HG03095 (cell line): ENCODE data around the gene PTPRB.

Experiments used
- ATAC-seq: cut with Tn5 transposase; IDR thresholded peaks from one replicate; pipeline ENCODE4 v1.9.1; 2021; ENCODE audit warnings: moderate library complexity; ENCODE audit not compliant: unreplicated experiment

The PTPRB gene

DNA sequence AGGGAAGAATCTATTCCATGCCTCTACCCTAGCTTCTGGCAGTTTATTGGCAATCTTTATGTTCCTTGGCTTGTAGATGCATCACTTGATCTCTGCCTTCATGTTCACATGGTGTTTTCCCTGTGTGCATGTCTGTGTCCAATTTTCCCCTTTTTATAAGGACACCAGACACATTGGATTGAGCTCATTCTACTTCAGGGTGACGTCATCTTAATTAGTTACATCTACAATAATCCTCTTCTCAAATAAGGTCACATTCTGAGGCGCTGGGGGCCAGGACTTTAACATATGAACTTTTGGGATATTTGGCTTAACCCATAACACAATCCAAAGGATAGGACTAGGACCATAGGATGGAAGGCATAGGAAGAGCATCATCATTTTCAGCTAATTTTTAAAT, 169.8 kb downstream of the PTPRB start:
- ATAC-seq, result no peak

DNA sequence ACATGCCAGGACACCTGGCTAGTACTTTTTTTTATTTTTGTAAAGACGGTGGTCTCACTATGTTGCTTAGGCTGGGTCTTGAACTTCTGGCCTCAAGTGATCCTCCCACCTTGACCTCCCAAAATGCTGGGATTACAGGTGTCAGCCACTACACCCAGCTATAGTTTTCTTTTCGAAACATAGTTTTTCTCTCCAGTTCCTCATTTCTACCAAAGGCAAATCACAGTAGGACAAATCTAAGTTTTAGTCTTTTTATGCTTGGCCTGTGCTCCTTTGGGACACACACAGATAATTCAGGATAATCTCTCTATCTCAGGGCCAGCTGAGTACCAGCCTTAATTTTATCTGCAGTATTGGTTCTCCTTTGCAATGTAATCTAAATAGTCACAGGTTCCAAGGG, 170.5 kb downstream of the PTPRB start:
- no peak for ATAC-seq
